Vagina (tissue), 2 donors: ENCODE measurements around the gene SMARCD2.

Source experiments
- POLR2A ChIP-seq, 2 donors: fragments of 450-650 bp; IDR thresholded peaks; one replicate each; pipeline ENCODE4 v1.6.1; 2017; ENCODE audit warnings: antibody characterized with exemption in 2 of 2, mild to moderate bottlenecking in 2 of 2, moderate library complexity in 2 of 2
- POLR2AphosphoS5 ChIP-seq, 2 donors: sonication (generic); formaldehyde crosslinking; IDR thresholded peaks; one replicate each; pipeline ENCODE4 v1.9.0; 2017; ENCODE audit warnings: antibody characterized with exemption in 2 of 2, mild to moderate bottlenecking in 2 of 2, low read depth in 1 of 2; ENCODE audit not compliant: insufficient read depth in 1 of 2
- TF ChIP-seq, protein P1 (sequence below), 3 experiments: fragments of 450-650 bp in 2 of 3; fragments of 200-600 bp in 1 of 3; sonication (generic) in 1 of 3; IDR thresholded peaks; one replicate each; pipeline ENCODE4 v1.5.1; 2017 to 2019; ENCODE audit warnings: antibody characterized with exemption in 3 of 3, mild to moderate bottlenecking in 2 of 3, moderate library complexity in 2 of 3

GRCh38 chr17:63855185-63855584 is 12.7 kb upstream of the SMARCD2 start:
- no peak for TF ChIP-seq POLR2AphosphoS5 (IDR thresholded peaks at IDR 0.05; ENCODE audit: insufficient read depth in 1 of 2, low read depth in 1 of 2)
- TF ChIP-seq, protein P1, sequence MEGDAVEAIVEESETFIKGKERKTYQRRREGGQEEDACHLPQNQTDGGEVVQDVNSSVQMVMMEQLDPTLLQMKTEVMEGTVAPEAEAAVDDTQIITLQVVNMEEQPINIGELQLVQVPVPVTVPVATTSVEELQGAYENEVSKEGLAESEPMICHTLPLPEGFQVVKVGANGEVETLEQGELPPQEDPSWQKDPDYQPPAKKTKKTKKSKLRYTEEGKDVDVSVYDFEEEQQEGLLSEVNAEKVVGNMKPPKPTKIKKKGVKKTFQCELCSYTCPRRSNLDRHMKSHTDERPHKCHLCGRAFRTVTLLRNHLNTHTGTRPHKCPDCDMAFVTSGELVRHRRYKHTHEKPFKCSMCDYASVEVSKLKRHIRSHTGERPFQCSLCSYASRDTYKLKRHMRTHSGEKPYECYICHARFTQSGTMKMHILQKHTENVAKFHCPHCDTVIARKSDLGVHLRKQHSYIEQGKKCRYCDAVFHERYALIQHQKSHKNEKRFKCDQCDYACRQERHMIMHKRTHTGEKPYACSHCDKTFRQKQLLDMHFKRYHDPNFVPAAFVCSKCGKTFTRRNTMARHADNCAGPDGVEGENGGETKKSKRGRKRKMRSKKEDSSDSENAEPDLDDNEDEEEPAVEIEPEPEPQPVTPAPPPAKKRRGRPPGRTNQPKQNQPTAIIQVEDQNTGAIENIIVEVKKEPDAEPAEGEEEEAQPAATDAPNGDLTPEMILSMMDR (IDR thresholded peaks at IDR 0.05): no peak
- no peak for TF ChIP-seq POLR2A (IDR thresholded peaks at IDR 0.05)
